Activated CD8-positive, alpha-beta memory T cell treated with anti-CD3 and anti-CD28 coated beads, Interleukin-2, amount 50 U/mL, for 48 hours (primary cell): ENCODE results near the gene KLHL25.

Source experiments
- DNase-seq: peaks from one replicate; pipeline ENCODE4 v3.0.0-alpha.2; 2020

KLHL25 gene

DNA sequence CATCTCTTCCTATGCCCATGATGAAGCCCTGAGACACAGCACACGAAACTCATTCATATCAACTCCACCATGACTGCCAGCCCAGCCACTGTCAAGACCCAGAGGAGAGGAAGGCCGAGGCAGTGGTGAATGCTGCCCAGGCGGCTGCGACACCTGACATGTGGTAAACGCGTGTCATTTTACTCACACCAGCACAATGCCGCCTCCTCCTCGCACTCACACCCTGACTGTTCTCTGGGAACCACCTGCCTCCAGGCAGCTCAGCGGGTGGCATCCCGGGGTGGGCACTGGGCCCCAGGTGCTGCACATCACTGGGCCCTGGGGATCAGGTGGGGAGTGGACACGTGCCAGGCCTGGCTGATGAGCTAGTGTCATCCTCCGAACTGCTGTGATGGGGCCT is 21.5 kb downstream of the KLHL25 start:
- no peak for DNase-seq

DNA sequence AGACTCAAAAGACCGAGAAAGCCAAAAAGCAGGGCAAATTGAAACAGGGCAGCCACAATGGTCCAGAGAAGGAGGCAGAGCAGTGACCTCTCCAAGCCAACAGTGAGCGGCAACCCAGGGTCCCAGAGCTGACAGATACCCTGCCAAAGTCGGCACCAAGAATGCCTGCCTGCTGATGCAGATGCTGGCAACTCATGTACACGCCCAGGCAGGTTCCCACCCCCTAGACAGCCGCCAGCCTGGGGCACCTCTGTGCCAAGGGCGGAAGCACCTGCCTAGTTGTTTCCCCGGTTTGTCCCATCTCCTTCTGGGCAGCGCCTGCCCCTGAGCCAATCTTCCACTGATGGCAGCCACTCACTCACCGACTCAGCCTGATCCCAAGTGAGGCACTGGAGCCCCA is 22.1 kb downstream of the KLHL25 start:
- DNase-seq = no peak

DNA sequence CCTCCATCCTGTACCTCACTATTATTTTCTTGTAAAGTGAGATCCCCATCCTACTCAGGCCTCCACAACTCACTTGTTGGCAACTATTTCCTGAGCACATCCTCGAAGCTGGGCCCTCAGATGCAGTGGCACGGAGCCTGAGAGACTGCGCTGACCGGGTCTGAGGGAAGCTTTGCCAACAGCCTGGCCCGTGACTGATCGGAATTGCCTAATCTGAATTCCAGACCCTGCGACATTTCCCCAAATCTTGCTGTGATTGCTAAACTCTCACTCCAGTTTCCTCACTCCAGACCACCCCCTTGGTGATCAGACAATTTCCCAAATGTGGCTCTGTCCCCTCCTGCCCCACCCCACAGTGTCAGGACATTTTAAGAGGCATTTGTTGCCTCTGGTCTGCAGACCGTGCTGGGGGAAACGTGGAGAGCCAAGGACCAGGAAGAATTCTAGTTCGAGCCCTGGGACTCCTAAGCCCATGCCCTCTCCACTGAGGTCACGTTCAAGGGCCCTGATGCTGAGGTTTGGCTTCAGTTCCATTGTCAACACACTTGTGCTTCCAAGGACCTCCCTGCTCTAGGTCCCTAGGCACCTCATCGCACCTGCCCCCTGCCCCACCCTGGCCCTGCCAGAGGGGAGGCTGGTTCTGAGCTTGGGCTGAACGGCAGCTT is 22.8 kb downstream of the KLHL25 start:
- no peak for DNase-seq

DNA sequence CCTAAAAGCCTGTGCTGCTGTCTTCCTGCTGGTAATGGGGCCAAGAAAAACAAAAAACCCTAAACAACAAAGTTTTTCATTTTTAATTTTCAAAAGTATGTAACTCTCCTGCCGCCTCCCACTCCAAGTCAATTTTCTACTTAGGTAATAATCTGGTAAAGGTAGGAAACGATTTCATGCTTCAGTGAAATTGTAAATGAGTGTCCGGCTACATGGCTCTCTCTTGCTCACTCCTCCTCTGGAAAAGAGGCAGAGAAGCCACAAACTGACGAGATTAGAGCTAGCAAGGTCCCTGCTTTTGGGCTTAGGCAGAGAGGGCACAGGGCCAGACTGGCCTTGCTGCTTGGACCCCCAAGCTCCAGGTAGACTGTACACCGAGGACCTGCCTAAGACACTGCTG is 23.5 kb downstream of the KLHL25 start:
- no peak for DNase-seq

DNA sequence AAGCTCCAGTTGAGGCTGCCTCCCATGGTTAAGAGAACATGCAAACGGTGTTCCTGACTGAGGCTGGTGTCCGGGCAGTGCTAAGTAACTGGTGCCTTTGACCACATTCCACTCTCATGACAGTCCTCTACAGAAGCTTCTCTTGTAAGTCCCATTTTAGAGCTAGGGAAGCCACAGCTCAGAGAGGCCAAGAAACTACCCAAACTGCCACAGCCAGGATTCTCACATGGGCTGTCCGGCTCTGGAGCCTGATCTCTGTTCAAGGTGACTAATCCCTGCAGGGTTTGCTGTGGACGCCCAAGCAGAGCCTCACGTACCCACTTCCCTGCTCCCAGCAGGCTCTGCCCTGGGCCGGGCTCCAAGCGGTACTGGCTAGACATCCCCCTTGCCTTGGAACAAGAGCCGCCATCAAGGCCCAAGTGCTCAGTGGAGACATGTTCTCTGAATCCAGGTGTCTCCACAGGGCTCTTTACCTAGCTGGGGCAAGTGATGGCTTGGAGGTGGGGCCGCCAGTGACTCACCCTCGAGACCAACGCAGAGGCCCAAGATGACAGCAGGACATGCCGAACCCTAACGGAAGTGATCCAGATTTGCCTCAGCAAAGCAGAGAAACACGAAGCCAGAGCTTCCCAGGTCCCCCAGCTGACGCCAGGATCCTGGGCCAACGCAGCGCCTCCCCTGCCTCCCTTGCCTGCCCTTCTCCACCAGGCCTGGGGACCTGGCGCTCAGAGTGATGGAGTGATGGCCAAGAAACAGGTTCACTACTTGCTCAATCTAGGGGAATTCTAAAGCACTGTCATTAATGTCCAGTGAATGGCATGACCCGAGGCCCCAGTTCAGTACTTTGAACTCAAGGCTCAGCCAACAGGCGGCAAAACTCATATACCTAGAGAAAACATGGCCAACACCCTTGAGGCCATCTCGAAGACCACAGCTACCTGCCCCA is 24.4 kb downstream of the KLHL25 start:
- DNase-seq = no peak

DNA sequence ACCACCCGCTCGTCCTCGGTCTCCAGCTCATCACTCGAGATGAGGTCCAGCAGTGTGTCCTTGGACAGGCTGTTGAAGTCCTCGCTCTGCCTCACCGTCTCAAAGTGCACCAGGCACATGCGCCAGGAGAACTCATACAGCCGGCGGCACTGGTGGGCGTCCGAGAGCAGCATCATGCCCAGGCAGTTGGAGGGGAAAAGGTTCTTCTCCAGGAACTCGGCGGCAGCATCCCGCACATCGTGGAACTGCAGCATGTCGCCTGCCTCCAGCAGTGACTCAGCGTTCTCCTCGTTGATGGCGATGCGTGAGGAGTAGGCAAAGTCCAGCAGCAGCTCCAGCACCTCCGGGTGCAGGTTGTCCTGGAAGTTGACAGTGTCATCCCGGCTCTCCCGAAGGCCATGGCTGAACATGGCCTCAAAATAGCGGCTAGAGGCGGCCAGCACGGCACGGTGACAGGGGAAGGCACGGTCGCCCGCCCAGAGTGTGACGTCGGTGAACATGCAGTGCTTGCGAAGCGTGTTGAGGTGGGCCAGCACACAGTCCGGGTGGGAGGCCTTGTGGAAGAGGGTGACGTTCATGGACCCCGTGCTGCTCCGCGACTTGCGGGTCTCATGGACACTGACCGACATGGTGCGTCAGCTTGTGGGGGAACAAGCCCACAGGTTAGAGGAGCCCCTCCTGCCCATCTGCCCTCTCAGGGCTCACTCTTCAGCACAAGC is 25.4 kb downstream of the KLHL25 start:
- DNase-seq = no peak

DNA sequence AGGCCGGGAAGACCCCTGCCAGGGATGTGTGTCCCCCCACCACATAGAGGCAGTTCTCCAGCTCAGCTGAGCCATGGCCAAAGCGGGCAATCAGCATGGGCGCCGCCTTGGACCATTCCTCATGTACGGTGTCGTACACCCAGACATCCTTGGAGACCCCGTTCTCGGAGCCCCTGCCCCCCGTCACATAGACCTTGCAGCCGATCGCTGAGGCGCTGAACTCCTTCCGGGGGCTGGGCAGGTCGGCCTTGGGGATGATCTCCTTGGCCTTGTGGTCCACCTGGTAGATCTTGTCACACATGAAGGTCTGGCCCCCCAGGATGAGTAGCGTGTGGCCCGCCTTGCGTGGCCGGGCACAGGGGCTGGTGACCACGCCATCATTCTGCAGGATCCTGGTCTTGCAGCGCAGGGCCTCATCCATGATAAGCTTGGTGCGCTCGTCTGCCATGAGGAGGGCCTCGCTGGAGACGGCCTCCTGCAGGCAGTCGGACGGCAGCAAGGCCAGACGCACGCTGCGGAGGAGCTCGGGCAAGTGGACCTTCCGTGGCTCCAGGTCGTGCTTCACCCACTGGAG is 26.0 kb downstream of the KLHL25 start:
- no peak for DNase-seq

DNA sequence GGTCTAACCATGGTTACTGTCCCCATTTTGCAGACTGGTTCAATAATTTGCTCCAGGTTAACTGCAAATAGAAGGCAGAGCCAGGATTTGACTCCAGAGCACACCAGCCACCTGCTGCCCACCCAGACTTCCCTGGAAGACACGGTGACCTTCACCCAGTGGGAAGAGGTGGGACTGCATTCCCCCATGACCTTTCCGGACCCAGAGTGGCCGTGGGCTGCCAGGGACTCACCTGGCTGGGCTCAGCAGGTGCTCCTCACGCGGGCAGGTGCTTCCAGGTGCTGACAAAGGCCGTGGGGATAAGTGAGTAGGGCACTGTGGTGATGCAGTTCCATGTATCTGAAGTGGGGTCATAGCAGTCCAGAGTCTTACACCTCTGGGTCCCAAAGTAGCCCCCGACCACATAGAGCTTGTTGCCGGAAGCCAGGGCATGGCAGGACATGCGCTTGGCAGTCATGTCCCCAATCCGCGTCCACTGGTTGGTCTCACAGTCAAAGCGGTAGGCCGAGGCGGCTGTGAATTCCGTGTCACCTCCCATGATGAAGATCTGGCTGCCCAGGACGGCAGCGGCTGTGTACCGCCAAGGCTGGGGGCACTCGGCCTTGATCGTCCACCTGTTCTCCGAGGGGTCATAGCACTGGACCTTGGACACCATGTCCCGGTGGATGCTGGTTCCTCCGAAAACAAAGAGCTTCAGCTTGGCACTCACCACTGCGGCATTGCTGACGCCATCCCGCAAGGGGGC is 26.8 kb downstream of the KLHL25 start:
- DNase-seq = no peak

DNA sequence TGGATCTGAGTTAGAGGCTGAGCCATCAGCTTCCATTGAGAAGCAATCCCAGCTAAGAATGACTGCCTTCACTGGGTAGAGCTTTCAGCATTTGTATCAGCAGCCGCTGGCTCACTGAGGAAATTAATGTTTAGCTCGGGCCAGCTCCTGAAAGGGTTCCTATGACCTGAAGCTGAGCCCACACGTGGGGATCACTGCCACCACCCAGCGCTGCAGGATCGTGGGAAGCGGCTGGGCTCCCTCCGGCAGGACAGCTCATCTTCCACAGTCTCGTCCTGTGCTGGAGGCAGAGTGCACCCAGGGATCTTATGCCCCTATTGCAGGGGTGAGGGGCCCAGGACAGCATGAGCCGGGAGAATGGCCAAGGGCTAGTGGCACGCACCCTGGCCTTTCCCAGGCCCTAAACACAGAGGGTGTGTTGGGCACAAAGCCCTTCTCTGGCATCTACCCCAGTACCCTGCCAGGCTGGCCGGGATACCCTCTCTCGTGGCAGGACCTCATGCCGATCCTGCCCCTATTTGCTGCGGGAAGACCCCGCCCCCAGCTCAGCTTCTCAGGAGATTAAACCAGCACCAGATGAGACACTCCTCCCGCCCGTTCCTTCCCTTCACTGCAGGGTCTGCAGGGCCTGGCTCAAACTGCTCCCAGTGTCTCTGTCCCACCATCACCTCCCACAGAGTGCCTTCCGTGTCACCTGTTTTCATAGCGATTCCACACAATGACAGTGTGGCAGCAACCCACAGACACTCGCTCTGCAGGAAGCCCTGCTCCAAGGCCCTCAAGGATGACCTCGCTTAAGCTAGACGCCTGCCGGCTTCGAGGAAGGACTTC is 28.5 kb downstream of the KLHL25 start:
- DNase-seq = no peak

DNA sequence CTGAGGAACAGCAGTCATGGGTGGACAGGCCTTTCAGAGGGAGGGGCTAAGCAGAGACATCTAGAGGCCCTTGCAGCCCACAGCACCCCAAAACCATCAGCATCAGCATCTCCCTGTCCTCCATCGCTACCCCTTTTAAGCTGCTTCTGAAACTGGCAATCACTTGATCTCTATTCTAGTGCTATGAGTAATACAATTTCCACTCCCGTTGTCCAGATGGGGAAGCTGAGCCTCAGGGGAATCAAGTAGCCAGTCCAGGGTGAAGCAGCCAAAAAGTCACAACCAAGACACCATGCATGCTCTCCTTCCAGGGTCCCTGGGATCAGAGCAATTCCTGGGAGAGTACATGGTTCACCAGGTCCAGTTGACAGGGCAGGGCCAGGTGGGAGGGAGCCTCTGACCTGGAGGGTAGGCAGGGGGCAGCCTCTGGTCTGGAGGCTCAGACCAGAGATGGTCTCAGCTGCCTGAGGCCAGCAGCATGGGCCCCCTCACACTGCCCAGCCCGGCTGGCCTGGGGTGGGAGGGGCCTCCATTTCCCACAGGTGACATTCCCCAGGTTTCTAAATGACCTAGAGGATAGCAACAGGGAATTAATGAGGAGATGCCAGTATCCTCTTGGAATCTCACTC is 30.0 kb downstream of the KLHL25 start:
- no peak for DNase-seq

DNA sequence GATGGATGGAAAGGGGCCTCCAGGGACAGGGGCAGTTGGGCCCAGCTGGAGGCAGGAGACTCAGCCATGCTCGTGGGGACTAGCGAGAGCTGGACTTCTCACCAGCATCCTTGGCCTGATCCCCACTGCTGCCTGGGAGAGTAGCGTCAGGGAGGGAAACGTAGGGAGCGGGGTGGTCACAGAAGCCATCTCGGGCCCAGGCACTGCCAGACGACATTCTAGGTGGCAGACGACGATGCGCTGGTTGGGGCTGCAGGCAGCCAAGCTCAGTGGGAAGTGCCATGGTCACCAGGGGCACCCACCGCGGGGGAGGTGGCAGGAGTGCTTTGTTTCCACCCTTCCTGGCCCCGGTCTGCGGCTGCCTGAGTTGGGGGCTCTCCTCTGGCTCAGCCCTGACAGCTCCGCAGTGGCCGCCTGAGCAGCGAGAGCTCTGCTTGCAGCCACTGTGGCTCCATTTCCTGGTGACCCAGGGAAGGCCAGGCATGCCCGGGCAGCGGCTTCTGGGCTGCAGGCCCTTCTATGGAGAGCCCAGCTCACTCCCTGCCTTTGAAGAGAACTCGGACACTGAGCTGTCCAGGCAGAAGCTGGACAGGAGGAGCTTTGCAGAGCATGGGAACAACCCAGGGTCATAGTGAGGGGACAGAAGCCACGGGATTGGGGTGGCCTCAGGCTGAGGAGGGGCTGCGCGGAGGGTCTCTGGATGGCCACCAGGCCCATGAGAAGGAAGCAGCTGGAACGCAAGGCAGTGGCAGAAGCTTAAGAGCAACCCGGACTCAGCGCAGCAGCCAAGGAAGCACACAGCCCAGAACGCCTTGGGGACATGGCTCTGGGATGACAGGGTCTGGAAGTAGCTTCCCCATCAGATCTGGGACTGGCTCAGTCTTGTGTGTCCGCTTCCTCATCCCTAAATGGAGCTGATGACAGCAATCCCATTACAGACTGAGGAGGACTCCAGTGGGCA is 30.8 kb downstream of the KLHL25 start:
- DNase-seq = no peak

DNA sequence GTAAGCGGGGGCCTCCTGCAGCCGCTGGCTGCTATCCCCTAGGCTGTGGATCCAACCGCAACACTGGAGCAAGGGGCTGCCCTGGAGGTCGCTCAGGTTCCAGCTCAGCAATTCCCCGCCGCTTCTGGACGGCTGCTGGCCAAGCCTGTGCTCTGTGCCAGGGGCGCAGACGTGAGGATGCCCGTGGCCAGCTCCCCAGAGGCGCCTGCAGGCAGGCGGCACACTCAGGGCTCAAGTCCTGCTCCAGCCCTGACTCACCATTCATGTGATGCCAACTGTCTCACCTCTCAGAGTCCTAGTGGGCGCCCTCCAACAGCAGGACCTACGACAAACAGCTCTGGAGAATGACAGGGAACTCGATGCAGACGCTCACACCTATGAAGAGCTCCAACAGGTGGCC is 31.6 kb downstream of the KLHL25 start:
- no peak for DNase-seq

DNA sequence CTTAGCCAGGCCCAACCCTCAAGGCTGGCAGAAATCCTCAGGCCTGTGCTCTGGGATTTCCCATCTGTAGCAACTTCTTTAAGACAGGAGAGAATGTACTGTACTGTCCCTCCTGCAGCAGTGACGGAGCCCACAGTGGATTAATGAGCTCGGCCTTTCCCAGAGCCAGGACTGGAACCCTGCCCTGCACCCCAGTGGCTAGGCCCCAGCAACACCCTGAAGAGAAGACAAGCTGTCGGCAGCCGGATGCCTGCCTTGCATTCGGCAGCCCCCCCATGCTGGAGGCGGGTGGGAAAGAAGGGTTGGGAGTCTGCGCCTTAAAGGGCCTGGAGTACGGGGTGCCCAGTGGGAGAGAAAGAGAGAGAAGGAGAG is 32.0 kb downstream of the KLHL25 start:
- DNase-seq = no peak

DNA sequence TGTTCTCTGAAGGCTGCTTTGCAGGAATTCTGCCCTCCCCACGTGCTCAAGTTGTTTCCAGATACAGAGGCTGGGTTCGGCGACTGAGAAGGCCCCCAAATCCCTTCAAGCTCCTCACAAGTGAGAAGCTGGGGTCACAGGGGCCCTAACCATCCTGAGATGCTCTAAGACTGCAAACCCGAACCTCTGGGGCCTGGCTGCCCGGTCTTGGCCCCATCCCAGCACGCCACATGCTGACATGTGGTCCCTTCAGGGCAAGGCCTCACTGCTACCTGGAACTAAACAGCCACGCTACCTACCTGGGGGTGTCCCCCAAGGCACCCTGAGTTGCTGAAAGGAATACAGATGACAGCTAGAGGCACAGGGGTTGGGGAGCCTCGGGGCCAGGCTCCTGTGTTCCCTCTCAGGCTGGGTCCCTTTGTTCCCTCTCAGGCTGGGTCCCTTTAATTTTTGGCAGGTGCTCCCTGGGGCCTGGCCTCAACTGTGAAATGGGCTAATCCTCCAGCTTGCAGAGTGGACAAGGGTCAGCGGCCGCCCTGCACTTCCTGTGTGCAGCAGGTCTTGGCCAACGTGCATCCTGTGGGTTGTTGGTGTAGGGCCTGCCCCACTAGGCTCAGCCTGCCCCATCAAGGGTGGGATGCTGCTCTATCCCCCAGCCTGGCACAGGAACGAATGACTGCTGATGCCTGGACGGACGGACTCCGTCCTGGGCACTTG is 32.5 kb downstream of the KLHL25 start:
- DNase-seq = no peak

DNA sequence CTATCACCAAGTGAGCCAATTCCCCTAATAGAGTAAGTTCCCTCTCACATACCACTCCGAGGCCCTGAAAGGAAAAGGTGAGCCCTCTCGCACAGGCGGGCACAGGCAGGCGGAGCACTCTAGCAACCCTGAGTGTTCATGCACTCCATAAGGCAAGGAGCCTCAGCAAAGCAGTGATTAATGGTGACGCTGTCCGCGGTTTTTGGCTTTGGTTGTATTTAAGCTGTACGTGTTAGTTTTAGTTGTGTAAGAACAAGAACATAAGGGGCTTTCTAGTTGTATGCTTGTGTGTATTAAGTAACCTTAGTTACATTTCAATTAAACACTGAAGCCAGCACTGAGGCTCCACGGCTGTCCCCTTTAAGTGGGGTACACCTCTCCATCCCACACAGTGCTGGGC is 33.1 kb downstream of the KLHL25 start:
- no peak for DNase-seq

DNA sequence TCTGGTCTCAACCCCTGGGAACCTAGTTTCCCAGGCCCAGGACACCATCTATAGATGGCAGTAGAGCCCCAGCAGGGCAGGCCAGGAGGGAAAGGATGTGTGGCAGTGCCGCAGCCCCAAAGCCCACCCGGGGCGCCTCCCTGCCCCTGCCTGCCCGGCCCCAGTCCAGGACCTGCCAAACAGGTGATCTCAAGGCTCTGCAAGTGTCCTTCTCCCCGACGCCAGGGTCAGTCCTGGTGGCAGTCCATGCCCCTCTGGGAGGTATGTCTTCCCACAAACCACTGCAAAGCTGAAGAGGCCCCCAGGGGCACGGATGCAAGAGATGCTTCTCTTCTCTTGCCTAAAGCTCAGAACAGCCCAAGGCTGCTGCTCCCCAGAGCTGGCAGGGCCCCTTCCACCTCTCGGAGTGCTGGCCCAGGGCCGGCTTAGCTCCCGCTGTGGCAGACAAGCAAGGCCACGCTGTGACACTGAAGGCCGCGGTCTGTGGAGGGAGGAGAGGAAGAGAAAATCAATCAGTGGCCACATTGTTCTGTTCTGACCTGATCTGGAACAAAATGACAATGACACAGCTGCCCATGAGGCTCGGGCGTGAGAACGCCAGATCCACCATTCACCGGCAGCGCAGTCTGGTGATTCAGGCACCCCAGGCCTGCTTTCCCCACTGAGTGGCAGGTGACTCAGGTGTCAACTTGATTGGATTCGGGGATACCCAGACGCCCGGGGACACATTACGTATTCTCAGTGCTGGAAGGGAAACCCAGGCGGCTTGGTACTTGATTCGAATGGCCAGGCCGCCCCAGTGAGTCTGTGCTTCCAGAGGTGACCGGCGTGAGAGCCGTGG is 34.0 kb downstream of the KLHL25 start:
- no peak for DNase-seq

DNA sequence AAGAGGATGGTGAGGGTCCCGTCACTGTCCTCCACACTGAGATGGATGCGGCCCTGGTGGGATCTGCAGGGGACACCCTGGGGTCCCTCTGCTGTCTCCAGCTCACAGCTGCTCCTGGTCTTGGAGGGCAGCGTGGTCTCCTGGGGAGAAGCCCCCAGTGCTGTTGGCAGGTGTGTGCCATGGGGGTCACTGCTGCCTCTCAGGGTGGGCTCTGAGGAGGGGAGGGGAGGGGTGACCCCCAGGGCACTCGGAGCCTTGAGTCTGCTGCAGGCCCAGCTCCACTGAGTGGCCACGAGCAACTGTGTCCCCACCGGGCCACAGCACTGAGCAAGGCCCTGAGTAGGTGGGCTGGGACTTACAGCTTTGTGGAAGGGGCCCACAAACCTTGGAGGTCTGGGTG is 34.7 kb downstream of the KLHL25 start:
- no peak for DNase-seq

DNA sequence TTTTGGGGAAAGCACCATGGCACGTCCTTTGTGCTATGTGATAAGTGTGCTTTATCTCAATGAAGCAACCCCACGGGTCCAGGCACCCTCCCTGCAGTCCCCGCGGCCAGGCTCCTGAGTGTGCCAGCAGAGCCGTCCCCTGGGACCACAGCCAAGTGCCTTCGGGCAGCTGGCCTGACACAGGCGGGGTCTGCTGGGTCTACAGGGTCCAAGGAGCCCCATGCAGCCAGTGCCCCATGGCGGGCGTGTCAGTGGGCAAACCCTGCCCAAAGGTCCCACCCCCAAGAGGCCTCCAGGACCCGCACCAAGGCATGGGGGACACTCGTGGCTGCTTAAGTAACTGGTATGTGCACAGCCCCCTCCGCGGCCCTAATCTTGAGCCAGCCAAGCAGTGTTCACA is 35.3 kb downstream of the KLHL25 start:
- DNase-seq = no peak

DNA sequence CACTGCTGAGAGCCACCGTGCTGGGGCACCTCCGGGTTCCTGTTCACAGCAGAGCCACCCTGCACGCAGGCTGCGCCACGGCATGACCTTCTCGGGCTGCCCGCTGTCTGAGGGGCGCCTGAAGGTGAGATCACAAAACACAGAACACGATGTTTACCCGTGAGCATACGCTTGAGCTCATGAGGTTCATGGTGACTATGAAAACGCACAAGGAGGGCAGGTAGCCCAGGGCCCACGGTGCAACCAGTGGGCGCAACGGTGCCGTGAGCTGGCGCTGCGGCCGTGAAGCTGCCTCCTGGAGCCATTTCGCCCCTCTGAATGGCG is 36.1 kb downstream of the KLHL25 start:
- no peak for DNase-seq
